ENCODE results near the gene FCHSD2. TPM values are rescaled to one million over a fixed set of nuclear protein-coding genes. Genes with fewer than 3 reads are reported as not detected.

The FCHSD2 gene
- total and polyA plus RNA-seq, 2 of the 13 experiments (the other 11 are each of a cell fraction or from before 2014, with no cell fraction given): 20.5 to 24.8 TPM

DNA sequence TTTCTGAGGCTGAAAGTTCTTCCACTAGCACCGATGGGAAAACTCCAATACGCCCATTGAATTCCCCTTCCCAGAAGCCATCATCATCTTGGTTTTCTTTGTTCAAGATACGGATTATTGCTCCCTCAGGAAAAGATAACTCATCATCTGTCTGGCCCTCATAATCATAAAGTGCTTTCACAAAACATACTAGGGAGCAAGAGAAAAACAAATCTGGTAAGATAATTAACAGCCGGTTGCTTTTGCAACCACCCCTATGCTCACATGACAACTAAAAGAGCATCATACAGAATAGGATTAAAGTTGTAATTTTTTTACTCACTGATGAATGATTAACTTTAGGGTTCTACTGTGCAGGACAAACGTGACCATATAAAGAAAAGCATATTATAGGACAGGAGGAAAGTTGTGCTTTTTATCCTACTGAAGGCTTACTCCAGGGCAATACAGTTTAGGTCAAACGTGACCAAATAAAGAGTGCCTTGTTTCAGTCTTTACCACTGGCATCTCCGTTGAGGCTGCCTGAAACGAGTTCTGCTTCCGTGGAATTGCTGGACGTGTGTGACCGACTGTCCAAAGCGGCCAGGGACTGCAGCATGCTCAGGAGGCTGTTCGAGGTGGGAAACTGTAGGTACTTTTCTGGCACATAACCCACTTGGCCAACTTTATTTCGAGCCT is 299.3 kb downstream of the FCHSD2 start:
- intact Hi-C loops (cut with micrococcal nuclease; ENCODE audit: unreplicated experiment) (no loop called here), in situ Hi-C loops (cut with HindIII; ENCODE audit: extremely low pct_ligation_motif_present, low pct_unique_long_range_greater_than_20kb) (no loop called here)
- TF ChIP-seq RARG (CRISPR knock-in tag; IDR thresholded peaks at IDR 0.05; ENCODE audit: low read depth) (no peak), GATAD1 (CRISPR knock-in tag; IDR thresholded peaks at IDR 0.05) (no peak), REPIN1 (CRISPR knock-in tag; IDR thresholded peaks at IDR 0.05; ENCODE audit: borderline replicate concordance, low read depth) (no peak), ZNF652 (CRISPR knock-in tag; IDR thresholded peaks at IDR 0.05; ENCODE audit: borderline replicate concordance, low read depth) (no peak), FOXA1 (IDR thresholded peaks at IDR 0.05) (no peak), FOXA1 (CRISPR knock-in tag; IDR thresholded peaks at IDR 0.05) (no peak), FOXP1 (IDR thresholded peaks at IDR 0.05) (no peak), FOXP1 (CRISPR knock-in tag; IDR thresholded peaks at IDR 0.05) (no peak), NCOA2 (CRISPR knock-in tag; IDR thresholded peaks at IDR 0.05) (no peak), CREM (IDR thresholded peaks at IDR 0.05) (no peak), CREM (CRISPR knock-in tag; IDR thresholded peaks at IDR 0.05) (no peak)
- TF ChIP-seq, protein P1, sequence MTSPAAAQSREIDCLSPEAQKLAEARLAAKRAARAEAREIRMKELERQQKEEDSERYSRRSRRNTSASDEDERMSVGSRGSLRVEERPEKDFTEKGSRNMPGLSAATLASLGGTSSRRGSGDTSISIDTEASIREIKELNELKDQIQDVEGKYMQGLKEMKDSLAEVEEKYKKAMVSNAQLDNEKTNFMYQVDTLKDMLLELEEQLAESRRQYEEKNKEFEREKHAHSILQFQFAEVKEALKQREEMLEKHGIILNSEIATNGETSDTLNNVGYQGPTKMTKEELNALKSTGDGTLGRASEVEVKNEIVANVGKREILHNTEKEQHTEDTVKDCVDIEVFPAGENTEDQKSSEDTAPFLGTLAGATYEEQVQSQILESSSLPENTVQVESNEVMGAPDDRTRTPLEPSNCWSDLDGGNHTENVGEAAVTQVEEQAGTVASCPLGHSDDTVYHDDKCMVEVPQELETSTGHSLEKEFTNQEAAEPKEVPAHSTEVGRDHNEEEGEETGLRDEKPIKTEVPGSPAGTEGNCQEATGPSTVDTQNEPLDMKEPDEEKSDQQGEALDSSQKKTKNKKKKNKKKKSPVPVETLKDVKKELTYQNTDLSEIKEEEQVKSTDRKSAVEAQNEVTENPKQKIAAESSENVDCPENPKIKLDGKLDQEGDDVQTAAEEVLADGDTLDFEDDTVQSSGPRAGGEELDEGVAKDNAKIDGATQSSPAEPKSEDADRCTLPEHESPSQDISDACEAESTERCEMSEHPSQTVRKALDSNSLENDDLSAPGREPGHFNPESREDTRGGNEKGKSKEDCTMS (CRISPR knock-in tag; conservative IDR thresholded peaks at IDR 0.05): no peak
- TF ChIP-seq, protein P2, sequence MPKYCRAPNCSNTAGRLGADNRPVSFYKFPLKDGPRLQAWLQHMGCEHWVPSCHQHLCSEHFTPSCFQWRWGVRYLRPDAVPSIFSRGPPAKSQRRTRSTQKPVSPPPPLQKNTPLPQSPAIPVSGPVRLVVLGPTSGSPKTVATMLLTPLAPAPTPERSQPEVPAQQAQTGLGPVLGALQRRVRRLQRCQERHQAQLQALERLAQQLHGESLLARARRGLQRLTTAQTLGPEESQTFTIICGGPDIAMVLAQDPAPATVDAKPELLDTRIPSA (CRISPR knock-in tag; IDR thresholded peaks at IDR 0.05; ENCODE audit: borderline replicate concordance): no peak
- TF ChIP-seq, protein P3, sequence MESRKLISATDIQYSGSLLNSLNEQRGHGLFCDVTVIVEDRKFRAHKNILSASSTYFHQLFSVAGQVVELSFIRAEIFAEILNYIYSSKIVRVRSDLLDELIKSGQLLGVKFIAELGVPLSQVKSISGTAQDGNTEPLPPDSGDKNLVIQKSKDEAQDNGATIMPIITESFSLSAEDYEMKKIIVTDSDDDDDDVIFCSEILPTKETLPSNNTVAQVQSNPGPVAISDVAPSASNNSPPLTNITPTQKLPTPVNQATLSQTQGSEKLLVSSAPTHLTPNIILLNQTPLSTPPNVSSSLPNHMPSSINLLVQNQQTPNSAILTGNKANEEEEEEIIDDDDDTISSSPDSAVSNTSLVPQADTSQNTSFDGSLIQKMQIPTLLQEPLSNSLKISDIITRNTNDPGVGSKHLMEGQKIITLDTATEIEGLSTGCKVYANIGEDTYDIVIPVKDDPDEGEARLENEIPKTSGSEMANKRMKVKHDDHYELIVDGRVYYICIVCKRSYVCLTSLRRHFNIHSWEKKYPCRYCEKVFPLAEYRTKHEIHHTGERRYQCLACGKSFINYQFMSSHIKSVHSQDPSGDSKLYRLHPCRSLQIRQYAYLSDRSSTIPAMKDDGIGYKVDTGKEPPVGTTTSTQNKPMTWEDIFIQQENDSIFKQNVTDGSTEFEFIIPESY (CRISPR knock-in tag; IDR thresholded peaks at IDR 0.05): no peak
- TF ChIP-seq, protein P4, sequence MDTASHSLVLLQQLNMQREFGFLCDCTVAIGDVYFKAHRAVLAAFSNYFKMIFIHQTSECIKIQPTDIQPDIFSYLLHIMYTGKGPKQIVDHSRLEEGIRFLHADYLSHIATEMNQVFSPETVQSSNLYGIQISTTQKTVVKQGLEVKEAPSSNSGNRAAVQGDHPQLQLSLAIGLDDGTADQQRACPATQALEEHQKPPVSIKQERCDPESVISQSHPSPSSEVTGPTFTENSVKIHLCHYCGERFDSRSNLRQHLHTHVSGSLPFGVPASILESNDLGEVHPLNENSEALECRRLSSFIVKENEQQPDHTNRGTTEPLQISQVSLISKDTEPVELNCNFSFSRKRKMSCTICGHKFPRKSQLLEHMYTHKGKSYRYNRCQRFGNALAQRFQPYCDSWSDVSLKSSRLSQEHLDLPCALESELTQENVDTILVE (CRISPR knock-in tag; IDR thresholded peaks at IDR 0.05): no peak
- TF ChIP-seq, protein P5, sequence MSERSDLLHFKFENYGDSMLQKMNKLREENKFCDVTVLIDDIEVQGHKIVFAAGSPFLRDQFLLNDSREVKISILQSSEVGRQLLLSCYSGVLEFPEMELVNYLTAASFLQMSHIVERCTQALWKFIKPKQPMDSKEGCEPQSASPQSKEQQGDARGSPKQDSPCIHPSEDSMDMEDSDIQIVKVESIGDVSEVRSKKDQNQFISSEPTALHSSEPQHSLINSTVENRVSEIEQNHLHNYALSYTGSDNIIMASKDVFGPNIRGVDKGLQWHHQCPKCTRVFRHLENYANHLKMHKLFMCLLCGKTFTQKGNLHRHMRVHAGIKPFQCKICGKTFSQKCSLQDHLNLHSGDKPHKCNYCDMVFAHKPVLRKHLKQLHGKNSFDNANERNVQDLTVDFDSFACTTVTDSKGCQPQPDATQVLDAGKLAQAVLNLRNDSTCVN (CRISPR knock-in tag; IDR thresholded peaks at IDR 0.05; ENCODE audit: borderline replicate concordance): no peak
- ATAC-seq: no peak
- H3K27ac ChIP-seq (ENCODE audit: extremely low read length, insufficient read depth, low read length): no peak overlapping the region
- FAIRE-seq: no peak
- H4K20me1 ChIP-seq (ENCODE audit: insufficient read depth, low read length): no peaks in the 10 kb centered on the region
- no peak overlapping the region for H3K9ac ChIP-seq (ENCODE audit: insufficient read depth, low read depth, low read length)
- H3K27me3 ChIP-seq (ENCODE audit: control insufficient read depth in 1 of 2, insufficient read depth in 2 of 2, low read length in 2 of 2): no peaks in the 10 kb centered on the region
- no peak overlapping the region for H2AFZ ChIP-seq (ENCODE audit: low read length)
- no peaks in the 10 kb centered on the region for H3K4me1 ChIP-seq (ENCODE audit: insufficient read depth, low read length)
- peaks cover 42 to 83% of the 10 kb centered on the region in 2 experiments for H3K36me3 ChIP-seq (replicated peaks in 1 of 2; ENCODE audit: control insufficient read depth in 1 of 2, insufficient read depth in 2 of 2, low read length in 2 of 2)
- no peak overlapping the region for H3K4me2 ChIP-seq (ENCODE audit: low read depth, low read length)
- H3K79me2 ChIP-seq (ENCODE audit: insufficient read depth, low read length): no peaks in the 10 kb centered on the region
- no peak for DNase-seq (ENCODE audit: low spot score)
- POLR2A ChIA-PET: no interaction called here
- no peaks in the 10 kb centered on the region for H3K9me3 ChIP-seq (ENCODE audit: low read length)
- WGBS (ENCODE audit: low lambda C conversion rate): 93% methylated on average over 14 of the region's 14 CpGs
- CTCF ChIA-PET (ENCODE audit: low intra/inter-chr PET ratio, low total read pairs): no interaction called here
- no peak overlapping the region for H3K4me3 ChIP-seq (replicated peaks in 1 of 3; ENCODE audit: insufficient read depth in 1 of 3, low read depth in 2 of 3, low read length in 3 of 3)
- BruUV-seq (replicated peaks): no TSS peak
